ENCODE data around the gene DYNLRB1.
A peak's percentile ranks its signal among the peaks of the same experiment; 100 is the strongest.

DYNLRB1 gene

DNA sequence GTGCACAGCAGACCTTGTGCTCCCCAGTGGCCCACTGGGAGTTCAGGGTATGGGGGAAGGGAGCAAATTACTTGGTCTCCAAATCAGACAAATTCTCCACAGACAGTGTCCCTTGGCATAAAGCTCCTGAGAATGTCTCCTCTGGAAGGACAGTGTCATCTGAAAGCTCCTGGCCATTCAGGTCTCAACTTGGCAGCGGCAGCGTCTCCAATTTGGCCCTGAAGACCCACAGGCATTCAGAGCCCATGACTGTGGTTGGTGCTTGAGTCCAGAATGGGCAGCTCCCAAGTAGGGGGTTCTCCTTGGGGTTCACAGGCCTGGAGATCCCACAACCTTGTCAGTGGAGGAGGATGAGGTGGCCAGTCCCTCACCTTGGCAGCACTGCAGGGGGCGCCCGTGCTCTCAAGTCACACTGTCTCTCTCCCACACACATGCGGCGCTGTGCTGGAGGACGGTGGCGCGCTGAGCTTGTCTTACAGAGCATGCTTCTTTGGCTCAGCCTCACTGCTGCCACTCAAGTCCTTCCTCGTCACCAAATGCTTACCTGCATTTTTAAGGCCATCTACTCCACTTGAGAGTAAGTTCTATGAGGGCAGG is 20.7 kb downstream of the DYNLRB1 start:
- Histone ChIP-seq H2AK5ac (ENCODE audit: low read depth, low read length) (no peak overlapping the region), H3K4me1 (ENCODE audit: control insufficient read depth in 2 of 2, insufficient read depth in 1 of 2, low read depth in 1 of 2, low read length in 2 of 2) (no peaks in the 10 kb centered on the region), H3K23ac (ENCODE audit: low read depth, low read length, poor library complexity) (no peak overlapping the region), H3K79me1 (ENCODE audit: low read depth, low read length) (peaks cover 5% of the 10 kb centered on the region), H3K18ac (ENCODE audit: low read length) (no peak overlapping the region), H4K91ac (ENCODE audit: low read depth, low read length, poor library complexity) (no peak overlapping the region), H2BK5ac (ENCODE audit: low read length) (no peak overlapping the region), H3K4ac (ENCODE audit: low read length) (no peak overlapping the region), H3K27ac (replicated peaks; ENCODE audit: low read length) (no peak overlapping the region), H2AFZ (ENCODE audit: low read length) (no peak overlapping the region), H3K14ac (ENCODE audit: low read length) (no peak overlapping the region), H3K36me3 (replicated peaks in 1 of 2; ENCODE audit: control insufficient read depth in 2 of 2, insufficient read depth in 2 of 2, low read length in 2 of 2) (peaks cover 57 to 95% of the 10 kb centered on the region in 2 donors), H2BK15ac (ENCODE audit: low read length) (no peak overlapping the region), H3K27me3 (ENCODE audit: control insufficient read depth in 3 of 3, insufficient read depth in 3 of 3, low read depth in 1 of 3, low read length in 3 of 3) (no peaks in the 10 kb centered on the region), H2BK12ac (ENCODE audit: low read length) (no peak overlapping the region), H3K4me2 (ENCODE audit: insufficient read depth, low read length, poor library complexity, severe bottlenecking) (no peak overlapping the region), H2BK120ac (ENCODE audit: low read depth, low read length) (no peak overlapping the region), H3K4me3 (ENCODE audit: low read length in 2 of 2) (peak overlapping the region in 1 of 2 donors; percentile 48), H3K9ac (ENCODE audit: low read depth, low read length, poor library complexity) (no peak overlapping the region), H3K9me3 (replicated peaks in 1 of 2; ENCODE audit: control insufficient read depth in 2 of 2, insufficient read depth in 1 of 2, low read depth in 1 of 2, low read length in 2 of 2) (no peaks in the 10 kb centered on the region), H4K8ac (ENCODE audit: low read depth, low read length) (no peak overlapping the region)
- no CpG with 5 or more reads among the region's 10 CpGs for WGBS, 2 donors (ENCODE audit: extremely low coverage in 2 of 2, insufficient read length in 2 of 2, insufficient replicate concordance in 1 of 2)
- no peak for DNase-seq (ENCODE audit: low spot score)

DNA sequence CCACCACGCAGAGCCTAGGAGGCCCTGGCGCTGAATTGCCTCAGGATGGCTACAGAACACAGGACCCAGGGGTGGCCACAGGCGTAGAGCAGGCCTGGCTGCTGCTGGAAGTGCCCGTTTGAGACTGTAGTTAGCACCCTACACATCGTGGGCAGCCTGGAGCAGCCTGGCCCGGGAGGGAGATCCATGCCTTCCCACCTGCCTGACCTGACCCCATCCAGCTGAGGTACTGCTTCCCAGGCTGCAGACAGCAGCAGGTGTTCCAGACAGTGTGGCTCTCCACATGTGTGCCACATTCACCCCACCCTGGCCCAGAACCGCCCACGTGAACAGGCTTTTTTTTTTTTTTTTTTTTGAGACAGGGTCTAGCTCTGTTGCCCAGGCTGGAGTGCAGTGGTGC is 21.4 kb downstream of the DYNLRB1 start:
- no peaks in the 10 kb centered on the region for H3K27me3 ChIP-seq (ENCODE audit: control insufficient read depth in 3 of 3, insufficient read depth in 3 of 3, low read depth in 1 of 3, low read length in 3 of 3)
- peaks cover 4% of the 10 kb centered on the region for H3K79me1 ChIP-seq (ENCODE audit: low read depth, low read length)
- no CpG with 5 or more reads among the region's 8 CpGs for WGBS, 2 donors (ENCODE audit: extremely low coverage in 2 of 2, insufficient read length in 2 of 2, insufficient replicate concordance in 1 of 2)
- H2BK15ac ChIP-seq (ENCODE audit: low read length) = no peak overlapping the region
- DNase-seq (ENCODE audit: low spot score) = no peak
- H3K4me2 ChIP-seq (ENCODE audit: insufficient read depth, low read length, poor library complexity, severe bottlenecking) = no peak overlapping the region
- no peaks in the 10 kb centered on the region for H3K9me3 ChIP-seq (replicated peaks in 1 of 2; ENCODE audit: control insufficient read depth in 2 of 2, insufficient read depth in 1 of 2, low read depth in 1 of 2, low read length in 2 of 2)
- no peak overlapping the region for H2BK5ac ChIP-seq (ENCODE audit: low read length)
- H3K4me1 ChIP-seq (ENCODE audit: control insufficient read depth in 2 of 2, insufficient read depth in 1 of 2, low read depth in 1 of 2, low read length in 2 of 2) = no peaks in the 10 kb centered on the region
- no peak overlapping the region for H3K14ac ChIP-seq (ENCODE audit: low read length)
- H4K91ac ChIP-seq (ENCODE audit: low read depth, low read length, poor library complexity) = no peak overlapping the region
- no peak overlapping the region for H2AK5ac ChIP-seq (ENCODE audit: low read depth, low read length)
- H2BK120ac ChIP-seq (ENCODE audit: low read depth, low read length) = no peak overlapping the region
- no peak overlapping the region for H3K27ac ChIP-seq (replicated peaks; ENCODE audit: low read length)
- H3K4me3 ChIP-seq (ENCODE audit: low read length in 2 of 2) = no peak overlapping the region
- H2BK12ac ChIP-seq (ENCODE audit: low read length) = no peak overlapping the region
- no peak overlapping the region for H3K23ac ChIP-seq (ENCODE audit: low read depth, low read length, poor library complexity)
- no peak overlapping the region for H3K4ac ChIP-seq (ENCODE audit: low read length)
- no peak overlapping the region for H2AFZ ChIP-seq (ENCODE audit: low read length)
- no peak overlapping the region for H4K8ac ChIP-seq (ENCODE audit: low read depth, low read length)
- H3K36me3 ChIP-seq (replicated peaks in 1 of 2; ENCODE audit: control insufficient read depth in 2 of 2, insufficient read depth in 2 of 2, low read length in 2 of 2) = peaks cover 54 to 92% of the 10 kb centered on the region in 2 donors
- no peak overlapping the region for H3K9ac ChIP-seq (ENCODE audit: low read depth, low read length, poor library complexity)
- no peak overlapping the region for H3K18ac ChIP-seq (ENCODE audit: low read length)

DNA sequence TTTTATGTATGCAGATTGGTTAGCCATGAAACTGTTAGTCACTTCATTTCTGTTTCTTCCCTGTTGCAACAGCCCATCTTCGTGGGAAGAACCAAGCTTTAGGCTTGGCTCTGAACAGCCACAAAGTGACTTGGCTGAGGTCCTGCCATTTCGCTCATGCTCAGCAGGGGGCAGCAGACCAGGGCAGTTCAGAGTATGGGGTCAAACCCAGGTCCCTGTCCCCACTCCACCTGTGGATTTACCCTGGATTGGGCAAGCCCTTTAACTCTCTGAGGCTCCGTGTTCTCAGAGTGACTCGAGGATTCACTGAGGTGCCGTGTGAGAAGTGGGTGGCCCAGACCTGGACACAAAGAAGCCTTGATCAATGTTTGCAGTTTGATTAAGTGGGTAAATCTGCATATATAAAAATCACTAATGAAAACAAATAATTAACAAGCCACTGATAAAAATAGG is 22.5 kb downstream of the DYNLRB1 start:
- Histone ChIP-seq H2BK12ac (ENCODE audit: low read length) (no peak overlapping the region), H2BK120ac (ENCODE audit: low read depth, low read length) (no peak overlapping the region), H2AFZ (ENCODE audit: low read length) (no peak overlapping the region), H4K91ac (ENCODE audit: low read depth, low read length, poor library complexity) (no peak overlapping the region), H3K27me3 (ENCODE audit: control insufficient read depth in 3 of 3, insufficient read depth in 3 of 3, low read depth in 1 of 3, low read length in 3 of 3) (no peaks in the 10 kb centered on the region), H3K4me1 (ENCODE audit: control insufficient read depth in 2 of 2, insufficient read depth in 1 of 2, low read depth in 1 of 2, low read length in 2 of 2) (no peaks in the 10 kb centered on the region), H3K9me3 (replicated peaks in 1 of 2; ENCODE audit: control insufficient read depth in 2 of 2, insufficient read depth in 1 of 2, low read depth in 1 of 2, low read length in 2 of 2) (no peaks in the 10 kb centered on the region), H3K27ac (replicated peaks; ENCODE audit: low read length) (no peak overlapping the region), H2BK15ac (ENCODE audit: low read length) (no peak overlapping the region), H2AK5ac (ENCODE audit: low read depth, low read length) (no peak overlapping the region), H3K14ac (ENCODE audit: low read length) (no peak overlapping the region), H3K18ac (ENCODE audit: low read length) (no peak overlapping the region), H3K23ac (ENCODE audit: low read depth, low read length, poor library complexity) (no peak overlapping the region), H2BK5ac (ENCODE audit: low read length) (no peak overlapping the region), H3K36me3 (replicated peaks in 1 of 2; ENCODE audit: control insufficient read depth in 2 of 2, insufficient read depth in 2 of 2, low read length in 2 of 2) (peaks cover 48 to 84% of the 10 kb centered on the region in 2 donors), H3K4ac (ENCODE audit: low read length) (no peak overlapping the region), H4K8ac (ENCODE audit: low read depth, low read length) (no peak overlapping the region), H3K9ac (ENCODE audit: low read depth, low read length, poor library complexity) (no peak overlapping the region), H3K4me3 (ENCODE audit: low read length in 2 of 2) (no peak overlapping the region), H3K79me1 (ENCODE audit: low read depth, low read length) (no peaks in the 10 kb centered on the region), H3K4me2 (ENCODE audit: insufficient read depth, low read length, poor library complexity, severe bottlenecking) (no peak overlapping the region)
- WGBS, 2 donors (ENCODE audit: extremely low coverage in 2 of 2, insufficient read length in 2 of 2, insufficient replicate concordance in 1 of 2) = no CpG with 5 or more reads among the region's 5 CpGs
- no peak for DNase-seq (ENCODE audit: low spot score)

DNA sequence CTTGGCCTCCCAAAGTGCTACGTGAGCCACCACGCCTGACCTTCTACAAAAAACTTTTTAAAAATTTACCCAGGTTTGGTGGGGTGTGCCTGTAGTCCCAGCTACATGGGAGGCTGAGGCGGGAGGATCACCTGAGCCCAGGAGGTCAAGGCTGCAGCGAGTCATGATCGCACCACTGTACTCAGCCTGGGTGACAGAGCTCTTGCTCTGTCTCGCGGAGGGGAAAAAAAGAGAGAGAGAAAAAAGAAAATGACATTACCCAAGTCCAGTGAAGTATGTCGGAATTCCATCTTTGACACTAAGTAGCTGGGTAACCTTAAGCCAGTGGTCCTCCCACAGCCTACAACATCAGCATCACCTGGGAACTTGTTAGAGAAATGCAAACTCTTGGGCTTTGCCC is 23.5 kb downstream of the DYNLRB1 start:
- Histone ChIP-seq H3K36me3 (replicated peaks in 1 of 2; ENCODE audit: control insufficient read depth in 2 of 2, insufficient read depth in 2 of 2, low read length in 2 of 2) (peaks cover 41 to 75% of the 10 kb centered on the region in 2 donors), H3K4me3 (ENCODE audit: low read length in 2 of 2) (no peak overlapping the region), H2BK15ac (ENCODE audit: low read length) (no peak overlapping the region), H3K79me1 (ENCODE audit: low read depth, low read length) (no peaks in the 10 kb centered on the region), H3K4ac (ENCODE audit: low read length) (no peak overlapping the region), H4K91ac (ENCODE audit: low read depth, low read length, poor library complexity) (no peak overlapping the region), H3K27me3 (ENCODE audit: control insufficient read depth in 3 of 3, insufficient read depth in 3 of 3, low read depth in 1 of 3, low read length in 3 of 3) (no peaks in the 10 kb centered on the region), H3K18ac (ENCODE audit: low read length) (no peak overlapping the region), H3K14ac (ENCODE audit: low read length) (no peak overlapping the region), H3K27ac (replicated peaks; ENCODE audit: low read length) (no peak overlapping the region), H3K9me3 (replicated peaks in 1 of 2; ENCODE audit: control insufficient read depth in 2 of 2, insufficient read depth in 1 of 2, low read depth in 1 of 2, low read length in 2 of 2) (no peaks in the 10 kb centered on the region), H3K9ac (ENCODE audit: low read depth, low read length, poor library complexity) (no peak overlapping the region), H4K8ac (ENCODE audit: low read depth, low read length) (no peak overlapping the region), H3K4me2 (ENCODE audit: insufficient read depth, low read length, poor library complexity, severe bottlenecking) (no peak overlapping the region), H2AFZ (ENCODE audit: low read length) (no peak overlapping the region), H3K23ac (ENCODE audit: low read depth, low read length, poor library complexity) (no peak overlapping the region), H2BK5ac (ENCODE audit: low read length) (no peak overlapping the region), H3K4me1 (ENCODE audit: control insufficient read depth in 2 of 2, insufficient read depth in 1 of 2, low read depth in 1 of 2, low read length in 2 of 2) (peaks cover 0 to 4% of the 10 kb centered on the region in 2 donors), H2BK12ac (ENCODE audit: low read length) (no peak overlapping the region), H2AK5ac (ENCODE audit: low read depth, low read length) (no peak overlapping the region), H2BK120ac (ENCODE audit: low read depth, low read length) (no peak overlapping the region)
- WGBS, 2 donors (ENCODE audit: extremely low coverage in 2 of 2, insufficient read length in 2 of 2, insufficient replicate concordance in 1 of 2) = no CpG with 5 or more reads among the region's 8 CpGs
- no peak for DNase-seq (ENCODE audit: low spot score)

Measured in neuronal stem cell (in vitro differentiated cells).